Endodermal cell (in vitro differentiated cells): ENCODE data around the gene OR10A4. TPM values are rescaled to one million over a fixed set of nuclear protein-coding genes. Genes with fewer than 3 reads are reported as not detected.

Source experiments
- DNase-seq: peaks from one replicate; pipeline ENCODE4 v3.0.0-alpha.2; 2017
- H3K27ac ChIP-seq: 2 replicates; pipeline ENCODE4 v1.5.1; 2013; ENCODE audit warnings: mild to moderate bottlenecking, low read depth, low read length, moderate library complexity
- H3K27me3 ChIP-seq: 2 replicates; pipeline ENCODE4 v1.6.1; 2013; ENCODE audit warnings: mild to moderate bottlenecking, low read length, moderate library complexity; ENCODE audit not compliant: insufficient read depth, control insufficient read depth, poor library complexity, severe bottlenecking
- H3K36me3 ChIP-seq: 2 replicates; pipeline ENCODE4 v1.7.0; 2013; ENCODE audit warnings: mild to moderate bottlenecking, low read length, moderate library complexity; ENCODE audit not compliant: control insufficient read depth, insufficient read depth
- H3K4me1 ChIP-seq: one replicate; pipeline ENCODE4 v1.7.0; 2013; ENCODE audit warnings: low read length; ENCODE audit not compliant: control insufficient read depth, insufficient read depth
- H3K4me3 ChIP-seq: 2 replicates; pipeline ENCODE4 v1.5.1; 2013; ENCODE audit warnings: mild to moderate bottlenecking, low read length, moderate library complexity
- H3K9ac ChIP-seq: 2 replicates; pipeline ENCODE4 v1.6.1; 2013; ENCODE audit warnings: mild to moderate bottlenecking, low read length, moderate library complexity; ENCODE audit not compliant: poor library complexity, severe bottlenecking; ENCODE audit errors: extremely low read depth
- H3K9me3 ChIP-seq: 2 replicates; pipeline ENCODE4 v1.6.1; 2013; ENCODE audit warnings: mild to moderate bottlenecking, low read length, moderate library complexity; ENCODE audit not compliant: control insufficient read depth
- H3K27ac Mint-ChIP-seq: 2 replicates; pipeline ENCODE4 v1.8.0; 2020; ENCODE audit warnings: mixed read lengths
- H3K27me3 Mint-ChIP-seq: 2 replicates; pipeline ENCODE4 v1.8.0; 2021; ENCODE audit warnings: mild to moderate bottlenecking, mixed read lengths; ENCODE audit not compliant: insufficient read depth
- H3K36me3 Mint-ChIP-seq: 2 replicates; pipeline ENCODE4 v1.8.0; 2020; ENCODE audit warnings: low read depth, mixed read lengths
- H3K4me1 Mint-ChIP-seq: 2 replicates; pipeline ENCODE4 v1.8.0; 2020; ENCODE audit warnings: mixed read lengths
- H3K4me3 Mint-ChIP-seq: 2 replicates; pipeline ENCODE4 v1.8.0; 2020; ENCODE audit warnings: mild to moderate bottlenecking, moderate library complexity, mixed read lengths
- H3K9me3 Mint-ChIP-seq: 2 replicates; pipeline ENCODE4 v1.8.0; 2020; ENCODE audit warnings: mild to moderate bottlenecking, mixed read lengths
- CTCF ChIP-seq: fragments of 200-600 bp; sonication (generic); conservative IDR thresholded peaks from 2 replicates; pipeline ENCODE4 v1.5.0; 2021; ENCODE audit warnings: antibody characterized with exemption, mild to moderate bottlenecking
- WGBS, 2 experiments: methylation state at CpG; one replicate each; pipeline versions ENCODE4 v1.1.5 to v1.1.7; 2013; ENCODE audit warnings: missing lambda C conversion rate in 2 of 2, mixed read lengths in 1 of 2; ENCODE audit not compliant: insufficient coverage in 1 of 2, insufficient read length in 1 of 2; 5-methylcytosine and 5-hydroxymethylcytosine counted together
- long read RNA-seq, 4 experiments: library from polyadenylated mRNA in 2 of 4; library from RNA in 1 of 4; library from capped mRNA in 1 of 4; stranded (forward) in 3 of 4; unstranded in 1 of 4; transcript quantifications; one replicate each; pipeline ENCODE4 v2.0.0, GENCODE V29; 2020 to 2021; ENCODE audit warnings: inconsistent platforms in 1 of 4
- polyA plus RNA-seq, 2 experiments: library from polyadenylated mRNA; stranded (reverse); fragments of 50-300 nt; gene quantifications; one replicate each; pipeline ENCODE4 v1.2.3, GENCODE V29; 2013
- total RNA-seq, 2 donors: library from RNA; stranded (reverse); fragmentation: NEBNext Ultra II Directional in 1 of 2; extraction: Animal tissue kit (Norgen Biotek cat#: 25700) in 1 of 2; gene quantifications; 2 replicates in 1 of 2; 3 replicates in 1 of 2; pipeline ENCODE4 v1.2.1, GENCODE V29; 2021

OR10A4 gene
- total RNA-seq: not detected
- polyA plus RNA-seq (2013, experiment 1 of 2): not detected
- polyA plus RNA-seq (2013, experiment 2 of 2): not detected
- long read RNA-seq, experiment 1: 0 reads
- long read RNA-seq, experiment 2: 0 reads
- long read RNA-seq, experiment 3: 0 reads
- long read RNA-seq, experiment 4: 0 reads

GRCh38 chr11:6876325-6876724 is at the start of gene OR10A4:
Gene OR10A4, plus strand, starts transcription at chr11:6876625. Its CDS starts 23 bp downstream, at chr11:6876648.
- no peak within 1 kb of the TSS for H3K27ac ChIP-seq
- no peaks in the 10 kb centered on the region for H3K36me3 ChIP-seq
- no peaks in the 10 kb centered on the region for H3K9me3 ChIP-seq
- Mint-ChIP-seq H3K27me3 (no peaks in the 10 kb centered on the region), H3K9me3 (peaks cover 1% of the 10 kb centered on the region), H3K36me3 (no peaks in the 10 kb centered on the region), H3K4me3 (no peak within 1 kb of the TSS), H3K4me1 (no peaks in the 10 kb centered on the region), H3K27ac (no peak within 1 kb of the TSS)
- DNase-seq: no peak
- H3K4me3 ChIP-seq: no peak within 1 kb of the TSS
- no peak for TF ChIP-seq CTCF
- H3K27me3 ChIP-seq: no peaks in the 10 kb centered on the region
- no peak within 1 kb of the TSS for H3K9ac ChIP-seq
- no peaks in the 10 kb centered on the region for H3K4me1 ChIP-seq
- WGBS, 2 experiments: 82 to 86% methylated on average over 1 of the region's 1 CpG

- WGBS, 2 experiments: 88 to 100% methylated on average over 1 of the region's 1 CpG
- H3K27ac ChIP-seq: no peak overlapping the region
- H3K36me3 ChIP-seq: no peaks in the 10 kb centered on the region
- H3K27me3 Mint-ChIP-seq: no peaks in the 10 kb centered on the region
- no peaks in the 10 kb centered on the region for H3K4me1 ChIP-seq
- no peaks in the 10 kb centered on the region for H3K36me3 Mint-ChIP-seq
- no peaks in the 10 kb centered on the region for H3K9me3 Mint-ChIP-seq
- no peaks in the 10 kb centered on the region for H3K27me3 ChIP-seq
- no peak overlapping the region for H3K27ac Mint-ChIP-seq
- TF ChIP-seq CTCF: no peak
- no peaks in the 10 kb centered on the region for H3K4me1 Mint-ChIP-seq
- H3K9ac ChIP-seq: no peak overlapping the region
- no peak overlapping the region for H3K4me3 Mint-ChIP-seq
- H3K4me3 ChIP-seq: no peak overlapping the region
- no peak for DNase-seq
- H3K9me3 ChIP-seq: no peaks in the 10 kb centered on the region
Observed at GRCh38 chr11:6828103-6828502, 48.3 kb upstream of the OR10A4 start.

- Histone ChIP-seq H3K36me3 (no peaks in the 10 kb centered on the region), H3K9me3 (no peaks in the 10 kb centered on the region), H3K4me1 (no peaks in the 10 kb centered on the region), H3K27ac (no peak overlapping the region), H3K27me3 (no peaks in the 10 kb centered on the region), H3K4me3 (no peak overlapping the region), H3K9ac (no peak overlapping the region)
- Mint-ChIP-seq H3K27me3 (no peaks in the 10 kb centered on the region), H3K27ac (no peak overlapping the region), H3K36me3 (no peaks in the 10 kb centered on the region), H3K4me1 (no peaks in the 10 kb centered on the region), H3K9me3 (no peaks in the 10 kb centered on the region), H3K4me3 (no peak overlapping the region)
- WGBS, 2 experiments: 78 to 94% methylated on average over 5 to 6 of the region's 6 CpGs
- TF ChIP-seq CTCF: no peak
- no peak for DNase-seq
Observed at GRCh38 chr11:6833356-6833755, 43.1 kb upstream of the OR10A4 start.
